ENCODE measurements around the gene JADE1.

JADE1 gene

GRCh38 chr4:128879283-128879682 lies 69.8 kb downstream of the JADE1 start:
- H3K36me3 ChIP-seq (ENCODE audit: control insufficient read depth in 2 of 2, insufficient read depth in 1 of 2, low read length in 2 of 2): no peaks in the 10 kb centered on the region
- no peaks in the 10 kb centered on the region for H3K4me1 ChIP-seq (ENCODE audit: control insufficient read depth, insufficient read depth, low read length)
- no peak overlapping the region for H3K27ac ChIP-seq (ENCODE audit: extremely low read depth, low read depth, low read length)
- ChIA-PET POLR2A (no interaction called here), CTCF (no interaction called here)
- no peak overlapping the region for H3K4me3 ChIP-seq (ENCODE audit: low read depth, low read length)
- no peaks in the 10 kb centered on the region for H3K9me3 ChIP-seq (ENCODE audit: control insufficient read depth, insufficient read depth, low read depth, low read length)
- TF ChIP-seq KLF10 (tag by site-specific recombination; IDR thresholded peaks at IDR 0.05) (no peak), ZNF777 (tag by site-specific recombination; IDR thresholded peaks at IDR 0.05; ENCODE audit: borderline replicate concordance) (no peak), ZNF513 (tag by site-specific recombination; IDR thresholded peaks at IDR 0.05) (no peak), HOXD13 (CRISPR knock-in tag; IDR thresholded peaks at IDR 0.05; ENCODE audit: borderline replicate concordance) (no peak), ZBTB6 (tag by site-specific recombination; IDR thresholded peaks at IDR 0.05) (no peak), KLF17 (tag by site-specific recombination; IDR thresholded peaks at IDR 0.05) (no peak), ZNF521 (tag by site-specific recombination; IDR thresholded peaks at IDR 0.05) (no peak), ZNF837 (tag by site-specific recombination; IDR thresholded peaks at IDR 0.05) (no peak), ZNF548 (tag by site-specific recombination; IDR thresholded peaks at IDR 0.05) (no peak)

- CTCF ChIA-PET: no interaction called here
Observed at GRCh38 chr4:128879971-128880370, 70.5 kb downstream of the JADE1 start.

More at GRCh38 chr4:128879971-128880370, 70.5 kb downstream of the JADE1 start:
- TF ChIP-seq GLIS2 (tag by site-specific recombination; IDR thresholded peaks at IDR 0.05) (no peak), HIC1 (tag by site-specific recombination; IDR thresholded peaks at IDR 0.05) (no peak), SP7 (tag by site-specific recombination; IDR thresholded peaks at IDR 0.05) (no peak), ZSCAN30 (tag by site-specific recombination; IDR thresholded peaks at IDR 0.05) (no peak), ZFP69B (tag by site-specific recombination; IDR thresholded peaks at IDR 0.05) (no peak), ZNF18 (tag by site-specific recombination; IDR thresholded peaks at IDR 0.05) (no peak), ZNF426 (tag by site-specific recombination; IDR thresholded peaks at IDR 0.05) (no peak), ZNF521 (tag by site-specific recombination; IDR thresholded peaks at IDR 0.05) (no peak), ZNF23 (tag by site-specific recombination; IDR thresholded peaks at IDR 0.05; ENCODE audit: borderline replicate concordance) (no peak), IKZF3 (tag by site-specific recombination; IDR thresholded peaks at IDR 0.05) (no peak), ZNF548 (tag by site-specific recombination; IDR thresholded peaks at IDR 0.05) (no peak), EGR2 (tag by site-specific recombination; IDR thresholded peaks at IDR 0.05; ENCODE audit: low read depth) (no peak), ATF2 (tag by site-specific recombination; IDR thresholded peaks at IDR 0.05; ENCODE audit: low read depth) (no peak), BCL11B (tag by site-specific recombination; IDR thresholded peaks at IDR 0.05; ENCODE audit: low read depth) (no peak), SCRT2 (tag by site-specific recombination; IDR thresholded peaks at IDR 0.05) (no peak)
- H3K4me3 ChIP-seq (ENCODE audit: low read depth, low read length): no peak overlapping the region
- H3K27ac ChIP-seq (ENCODE audit: extremely low read depth, low read depth, low read length): no peak overlapping the region
- no peaks in the 10 kb centered on the region for H3K4me1 ChIP-seq (ENCODE audit: control insufficient read depth, insufficient read depth, low read length)
- H3K36me3 ChIP-seq (ENCODE audit: control insufficient read depth in 2 of 2, insufficient read depth in 1 of 2, low read length in 2 of 2): no peaks in the 10 kb centered on the region
- POLR2A ChIA-PET: no interaction called here
- no peaks in the 10 kb centered on the region for H3K9me3 ChIP-seq (ENCODE audit: control insufficient read depth, insufficient read depth, low read depth, low read length)

All from HEK293 (cell line).